ENCODE data around the gene EXOC3.

The EXOC3 gene

GRCh38 chr5:418162-419121 is 24.5 kb upstream of the EXOC3 start:
- DNase-seq (ENCODE audit: low read depth, low spot score): no peak
- no peak overlapping the region for H3K4me3 ChIP-seq (ENCODE audit: insufficient read length, low read depth)
- no peaks in the 10 kb centered on the region for H3K36me3 ChIP-seq (ENCODE audit: insufficient read depth, insufficient read length, low read length)
- H3K9ac ChIP-seq (ENCODE audit: insufficient read length, low read depth): no peak overlapping the region
- no peaks in the 10 kb centered on the region for H3K27me3 ChIP-seq (ENCODE audit: insufficient read depth, insufficient read length)
- no peaks in the 10 kb centered on the region for H3K9me3 ChIP-seq (ENCODE audit: insufficient read depth, low read length)
- TF ChIP-seq ZNF274 (IDR thresholded peaks at IDR 0.05; ENCODE audit: low read depth, low read length) (no peak), YY1 (IDR thresholded peaks at IDR 0.05; ENCODE audit: insufficient read depth, insufficient read length) (no peak), SUZ12 (IDR thresholded peaks at IDR 0.05; ENCODE audit: extremely low read depth, insufficient read depth, insufficient read length) (no peak)
- H3K4me1 ChIP-seq (ENCODE audit: insufficient read depth, insufficient read length): peaks cover 14% of the 10 kb centered on the region

- H3K9ac ChIP-seq (ENCODE audit: insufficient read length, low read depth): no peak overlapping the region
- no peaks in the 10 kb centered on the region for H3K36me3 ChIP-seq (ENCODE audit: insufficient read depth, insufficient read length, low read length)
- no peak for DNase-seq (ENCODE audit: low read depth, low spot score)
- no peaks in the 10 kb centered on the region for H3K9me3 ChIP-seq (ENCODE audit: insufficient read depth, low read length)
- no peaks in the 10 kb centered on the region for H3K27me3 ChIP-seq (ENCODE audit: insufficient read depth, insufficient read length)
- H3K4me3 ChIP-seq (ENCODE audit: insufficient read length, low read depth): no peak overlapping the region
- TF ChIP-seq SUZ12 (IDR thresholded peaks at IDR 0.05; ENCODE audit: extremely low read depth, insufficient read depth, insufficient read length) (no peak), YY1 (IDR thresholded peaks at IDR 0.05; ENCODE audit: insufficient read depth, insufficient read length) (no peak), ZNF274 (IDR thresholded peaks at IDR 0.05; ENCODE audit: low read depth, low read length) (no peak)
- H3K4me1 ChIP-seq (ENCODE audit: insufficient read depth, insufficient read length): peaks cover 14% of the 10 kb centered on the region
These were observed 23.0 kb upstream of the EXOC3 start for GRCh38 chr5:419970-420369.

- TF ChIP-seq SUZ12 (IDR thresholded peaks at IDR 0.05; ENCODE audit: extremely low read depth, insufficient read depth, insufficient read length) (no peak), ZNF274 (IDR thresholded peaks at IDR 0.05; ENCODE audit: low read depth, low read length) (no peak), YY1 (IDR thresholded peaks at IDR 0.05; ENCODE audit: insufficient read depth, insufficient read length) (no peak)
- Histone ChIP-seq H3K27me3 (ENCODE audit: insufficient read depth, insufficient read length) (no peaks in the 10 kb centered on the region), H3K9me3 (ENCODE audit: insufficient read depth, low read length) (no peaks in the 10 kb centered on the region), H3K4me1 (ENCODE audit: insufficient read depth, insufficient read length) (peaks cover 11% of the 10 kb centered on the region), H3K9ac (ENCODE audit: insufficient read length, low read depth) (no peak overlapping the region), H3K36me3 (ENCODE audit: insufficient read depth, insufficient read length, low read length) (no peaks in the 10 kb centered on the region), H3K4me3 (ENCODE audit: insufficient read length, low read depth) (no peak overlapping the region)
- no peak for DNase-seq (ENCODE audit: low read depth, low spot score)
These were observed 22.2 kb upstream of the EXOC3 start for GRCh38 chr5:420632-421286.

- TF ChIP-seq SUZ12 (IDR thresholded peaks at IDR 0.05; ENCODE audit: extremely low read depth, insufficient read depth, insufficient read length) (no peak), ZNF274 (IDR thresholded peaks at IDR 0.05; ENCODE audit: low read depth, low read length) (no peak), YY1 (IDR thresholded peaks at IDR 0.05; ENCODE audit: insufficient read depth, insufficient read length) (no peak)
- no peaks in the 10 kb centered on the region for H3K36me3 ChIP-seq (ENCODE audit: insufficient read depth, insufficient read length, low read length)
- H3K9ac ChIP-seq (ENCODE audit: insufficient read length, low read depth): no peak overlapping the region
- no peaks in the 10 kb centered on the region for H3K9me3 ChIP-seq (ENCODE audit: insufficient read depth, low read length)
- no peaks in the 10 kb centered on the region for H3K27me3 ChIP-seq (ENCODE audit: insufficient read depth, insufficient read length)
- H3K4me1 ChIP-seq (ENCODE audit: insufficient read depth, insufficient read length): peaks cover 6% of the 10 kb centered on the region
- H3K4me3 ChIP-seq (ENCODE audit: insufficient read length, low read depth): no peak overlapping the region
- no peak for DNase-seq (ENCODE audit: low read depth, low spot score)
These were observed 21.6 kb upstream of the EXOC3 start for GRCh38 chr5:421287-421880.

GRCh38 chr5:421901-422300 is 21.1 kb upstream of the EXOC3 start:
- Histone ChIP-seq H3K36me3 (ENCODE audit: insufficient read depth, insufficient read length, low read length) (no peaks in the 10 kb centered on the region), H3K4me3 (ENCODE audit: insufficient read length, low read depth) (no peak overlapping the region), H3K27me3 (ENCODE audit: insufficient read depth, insufficient read length) (no peaks in the 10 kb centered on the region), H3K9me3 (ENCODE audit: insufficient read depth, low read length) (no peaks in the 10 kb centered on the region), H3K9ac (ENCODE audit: insufficient read length, low read depth) (no peak overlapping the region), H3K4me1 (ENCODE audit: insufficient read depth, insufficient read length) (peaks cover 6% of the 10 kb centered on the region)
- no peak for DNase-seq (ENCODE audit: low read depth, low spot score)
- TF ChIP-seq YY1 (IDR thresholded peaks at IDR 0.05; ENCODE audit: insufficient read depth, insufficient read length): no peak
- TF ChIP-seq ZNF274 (IDR thresholded peaks at IDR 0.05; ENCODE audit: low read depth, low read length): no peak
- TF ChIP-seq SUZ12 (IDR thresholded peaks at IDR 0.05; ENCODE audit: extremely low read depth, insufficient read depth, insufficient read length): no peak

- Histone ChIP-seq H3K9ac (ENCODE audit: insufficient read length, low read depth) (no peak overlapping the region), H3K27me3 (ENCODE audit: insufficient read depth, insufficient read length) (no peaks in the 10 kb centered on the region), H3K36me3 (ENCODE audit: insufficient read depth, insufficient read length, low read length) (no peaks in the 10 kb centered on the region), H3K4me3 (ENCODE audit: insufficient read length, low read depth) (no peak overlapping the region), H3K9me3 (ENCODE audit: insufficient read depth, low read length) (no peaks in the 10 kb centered on the region), H3K4me1 (ENCODE audit: insufficient read depth, insufficient read length) (peaks cover 6% of the 10 kb centered on the region)
- TF ChIP-seq SUZ12 (IDR thresholded peaks at IDR 0.05; ENCODE audit: extremely low read depth, insufficient read depth, insufficient read length) (no peak), YY1 (IDR thresholded peaks at IDR 0.05; ENCODE audit: insufficient read depth, insufficient read length) (no peak), ZNF274 (IDR thresholded peaks at IDR 0.05; ENCODE audit: low read depth, low read length) (no peak)
- no peak for DNase-seq (ENCODE audit: low read depth, low spot score)
These were observed 20.4 kb upstream of the EXOC3 start for GRCh38 chr5:422323-423232.

Measured in NT2/D1 (cell line).